ENCODE data around the gene BOD1L2.

Gene BOD1L2

DNA sequence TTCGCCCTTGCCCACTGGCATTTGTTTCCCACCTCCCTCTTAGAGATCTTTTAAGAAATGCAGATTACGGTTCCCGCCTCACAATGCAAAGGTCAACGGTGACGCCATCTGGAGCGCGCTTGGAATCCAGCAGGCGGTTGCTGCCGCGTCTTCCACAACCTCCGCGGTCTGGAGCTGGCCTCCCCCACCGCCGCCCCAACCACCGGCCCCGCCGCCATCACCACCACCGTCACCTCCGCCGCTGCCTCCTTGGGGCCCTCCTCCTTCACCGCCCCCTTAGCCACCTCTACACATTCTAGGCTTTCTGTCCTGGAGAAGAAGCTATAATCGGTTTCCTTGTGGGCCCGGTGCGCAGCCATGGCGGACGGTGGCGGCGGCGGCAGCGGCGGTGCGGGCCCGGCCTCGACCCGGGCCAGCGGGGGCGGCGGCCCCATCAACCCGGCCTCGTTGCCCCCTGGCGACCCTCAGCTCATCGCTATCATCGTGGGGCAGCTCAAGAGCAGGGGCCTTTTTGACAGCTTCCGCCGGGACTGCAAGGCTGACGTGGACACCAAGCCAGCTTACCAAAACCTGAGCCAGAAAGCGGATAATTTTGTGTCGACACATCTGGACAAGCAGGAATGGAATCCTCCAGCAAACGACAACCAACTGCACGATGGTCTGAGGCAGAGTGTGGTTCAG is at the start of gene BOD1L2:
Gene BOD1L2 (plus strand): TSS at position 132 of the 681 bp plus-strand sequence. CDS start 226 bp downstream, at position 358.
- DNase-seq = no peak

DNA sequence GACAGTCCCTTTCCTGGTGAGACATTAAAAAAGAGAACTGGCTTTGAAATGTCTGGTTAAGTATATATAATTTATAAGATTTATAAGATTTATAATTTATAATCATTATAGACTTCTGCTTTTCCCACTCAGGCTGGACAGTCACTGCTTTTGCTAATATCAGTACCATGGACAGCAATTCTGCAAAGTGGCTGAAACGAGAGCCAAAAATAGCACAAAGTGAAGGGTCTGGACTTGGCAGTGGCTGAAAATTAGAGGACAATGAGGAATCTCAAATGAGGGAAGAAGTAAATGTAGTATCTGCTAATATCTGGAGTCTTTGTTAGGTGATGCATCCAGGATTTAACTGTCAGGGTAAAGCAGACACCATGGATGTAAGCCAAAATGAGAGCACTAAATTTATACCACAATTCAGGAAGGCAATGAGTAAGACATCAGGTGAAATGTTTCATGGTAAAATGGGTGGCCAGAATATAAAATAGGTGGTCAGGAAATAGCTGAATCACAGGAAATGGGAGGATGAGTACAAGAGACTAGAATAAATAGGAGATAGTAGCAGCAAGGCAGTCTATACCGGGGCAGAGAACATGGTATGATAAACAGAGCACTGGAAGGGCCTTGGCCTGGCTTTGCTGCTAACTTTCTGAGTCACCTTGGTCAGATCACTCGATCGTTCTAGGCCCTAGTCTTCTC is 39.6 kb upstream of the BOD1L2 start:
- no peak for DNase-seq

DNA sequence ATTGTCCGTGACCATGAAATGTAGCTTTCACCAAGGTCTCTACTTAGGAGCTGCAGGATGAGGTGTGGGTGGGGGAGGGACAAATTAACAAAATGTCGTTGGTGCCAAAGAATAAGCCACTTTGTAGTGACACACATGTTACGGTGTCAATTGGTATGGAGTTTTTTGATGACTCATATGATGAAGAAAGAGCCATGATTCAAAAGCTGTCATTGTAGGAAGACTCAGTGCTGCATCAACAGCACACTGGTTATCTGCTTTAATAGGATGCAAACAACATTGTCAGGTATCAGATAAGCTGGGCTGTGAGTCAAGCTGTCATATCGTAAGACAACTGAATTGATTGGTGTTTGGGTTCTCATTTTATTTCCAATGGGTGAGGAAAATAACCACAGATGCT is 36.6 kb upstream of the BOD1L2 start:
- DNase-seq = no peak

DNA sequence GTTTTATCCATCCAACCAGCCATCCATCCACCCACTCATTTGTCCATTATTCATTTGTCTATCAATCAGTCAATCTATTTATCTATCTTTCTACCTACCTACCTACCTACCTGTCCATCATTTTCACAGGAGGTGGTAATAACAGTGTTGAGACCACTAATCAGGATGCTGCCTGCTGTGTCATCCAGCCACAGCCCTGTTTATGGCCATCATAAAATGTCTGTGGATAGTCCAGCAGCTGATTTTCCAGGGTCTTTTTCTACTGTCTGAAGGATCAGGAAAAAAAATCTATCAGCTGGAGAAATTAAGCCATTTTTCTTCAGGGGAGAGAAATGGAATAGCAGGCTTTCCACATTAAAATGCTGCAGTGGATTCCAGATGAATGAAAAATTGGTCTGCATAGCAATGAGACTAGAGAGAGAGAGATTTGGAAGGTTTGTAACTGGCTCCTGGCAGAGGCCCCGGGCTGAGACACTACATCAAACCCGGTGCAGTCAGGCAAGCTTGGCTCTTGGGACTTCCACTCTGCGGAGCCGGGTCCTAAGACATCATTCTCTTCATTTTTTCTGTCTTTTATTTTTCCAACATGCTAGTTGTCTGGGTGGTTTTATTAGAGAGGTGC is 33.0 kb upstream of the BOD1L2 start:
- DNase-seq = peak; percentile 60

DNA sequence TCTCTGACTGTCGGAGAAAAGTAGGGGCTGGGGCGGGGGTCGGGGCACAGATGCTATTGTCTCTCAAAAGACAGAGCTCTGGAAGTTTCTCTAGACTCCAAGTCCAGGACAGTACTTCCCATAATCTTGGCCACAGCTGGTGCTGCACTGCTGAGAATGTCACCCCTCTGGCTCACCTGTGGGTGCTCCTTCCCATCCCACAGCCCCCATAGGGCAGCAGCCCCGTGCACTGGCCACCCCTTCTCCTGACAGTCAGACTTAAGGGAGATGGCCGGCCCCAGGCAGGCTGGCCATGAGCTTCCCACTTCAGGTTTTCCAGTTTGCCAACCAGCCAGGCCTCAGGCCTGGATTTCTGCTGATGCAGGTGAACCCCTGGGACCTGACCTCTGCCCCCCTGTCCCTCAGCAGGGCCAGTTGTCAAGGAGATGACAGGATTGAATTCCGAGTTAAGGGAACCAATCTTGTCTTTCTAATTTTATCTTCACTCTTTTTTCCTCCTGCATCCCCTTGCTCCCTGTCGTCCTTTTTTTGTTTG is 30.2 kb upstream of the BOD1L2 start:
- DNase-seq = peak; percentile 24

DNA sequence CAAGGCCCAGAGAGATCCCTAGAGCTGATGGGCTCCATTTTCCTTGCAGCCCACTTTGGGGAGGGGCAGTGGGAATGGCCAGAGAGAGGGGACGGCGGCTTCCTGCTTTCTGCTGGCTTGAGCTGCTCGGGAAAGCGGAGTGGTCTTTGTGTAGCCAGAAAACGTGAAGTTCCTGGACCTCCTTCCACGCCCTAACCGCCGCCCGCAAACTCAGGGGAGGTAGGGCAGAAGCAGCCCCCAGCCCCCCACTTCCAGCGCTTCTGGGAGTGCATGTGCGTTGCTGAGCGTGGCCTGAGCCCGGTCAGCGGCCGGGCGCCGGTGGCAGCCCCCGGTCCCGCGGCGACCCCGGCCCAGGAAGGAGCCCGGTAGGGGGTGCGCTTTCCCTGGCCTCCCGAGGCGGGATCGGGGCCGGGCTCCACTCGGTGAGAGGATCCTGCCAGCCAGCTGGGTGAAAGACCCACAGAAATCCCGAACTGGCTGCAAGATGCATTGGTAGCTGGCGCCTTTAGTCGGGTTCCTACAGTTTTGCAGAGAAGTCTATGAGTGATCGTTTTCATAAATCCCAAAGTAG is 25.3 kb upstream of the BOD1L2 start:
- no peak for DNase-seq

DNA sequence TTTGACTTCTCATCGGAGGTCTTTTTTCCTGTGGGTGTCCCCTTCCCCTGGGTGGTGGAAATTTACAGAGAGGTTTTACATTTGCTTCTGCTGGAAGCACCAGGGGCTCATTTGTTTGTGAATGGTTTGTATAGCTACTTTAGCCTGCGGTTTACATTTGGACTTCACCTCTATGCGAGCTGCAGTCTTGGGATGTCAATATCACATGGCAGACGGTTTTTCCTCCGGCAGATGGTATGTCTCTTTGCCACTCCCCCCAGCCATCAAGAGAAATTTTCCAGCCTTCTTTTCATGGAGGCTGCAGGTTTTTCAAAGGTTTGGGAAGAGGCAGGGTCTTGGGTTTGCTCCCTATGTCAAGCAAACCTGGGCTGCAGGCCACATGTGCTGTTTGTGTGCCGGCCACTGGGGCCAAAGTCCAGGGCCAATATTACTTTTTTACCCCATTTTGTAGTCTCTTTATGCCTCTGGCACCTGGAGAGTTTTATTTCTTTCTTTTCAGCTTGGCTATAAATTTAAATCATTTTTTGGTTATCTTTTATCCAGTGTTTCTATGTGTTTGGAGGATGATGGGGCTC is 23.9 kb upstream of the BOD1L2 start:
- peak; percentile 82 for DNase-seq

DNA sequence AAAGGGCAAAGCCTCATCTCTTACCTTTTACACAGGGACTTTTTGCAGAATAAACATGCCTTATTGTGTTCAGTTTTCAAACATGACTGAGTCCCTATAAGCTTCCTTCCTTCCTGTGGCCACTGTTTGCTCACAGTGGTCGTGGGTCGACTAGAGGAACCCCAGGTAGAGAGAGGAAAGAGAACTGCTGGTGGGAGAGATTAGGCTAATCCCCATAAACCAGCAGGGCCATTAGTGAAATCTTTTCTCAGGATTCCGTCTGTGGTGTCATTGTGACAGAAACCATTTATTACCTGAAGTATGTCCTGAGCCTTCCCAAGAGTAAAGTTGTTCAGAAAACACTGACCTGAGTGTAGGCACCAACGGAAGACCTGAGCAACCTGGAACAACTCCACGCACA is 21.3 kb upstream of the BOD1L2 start:
- peak; percentile 55 for DNase-seq

DNA sequence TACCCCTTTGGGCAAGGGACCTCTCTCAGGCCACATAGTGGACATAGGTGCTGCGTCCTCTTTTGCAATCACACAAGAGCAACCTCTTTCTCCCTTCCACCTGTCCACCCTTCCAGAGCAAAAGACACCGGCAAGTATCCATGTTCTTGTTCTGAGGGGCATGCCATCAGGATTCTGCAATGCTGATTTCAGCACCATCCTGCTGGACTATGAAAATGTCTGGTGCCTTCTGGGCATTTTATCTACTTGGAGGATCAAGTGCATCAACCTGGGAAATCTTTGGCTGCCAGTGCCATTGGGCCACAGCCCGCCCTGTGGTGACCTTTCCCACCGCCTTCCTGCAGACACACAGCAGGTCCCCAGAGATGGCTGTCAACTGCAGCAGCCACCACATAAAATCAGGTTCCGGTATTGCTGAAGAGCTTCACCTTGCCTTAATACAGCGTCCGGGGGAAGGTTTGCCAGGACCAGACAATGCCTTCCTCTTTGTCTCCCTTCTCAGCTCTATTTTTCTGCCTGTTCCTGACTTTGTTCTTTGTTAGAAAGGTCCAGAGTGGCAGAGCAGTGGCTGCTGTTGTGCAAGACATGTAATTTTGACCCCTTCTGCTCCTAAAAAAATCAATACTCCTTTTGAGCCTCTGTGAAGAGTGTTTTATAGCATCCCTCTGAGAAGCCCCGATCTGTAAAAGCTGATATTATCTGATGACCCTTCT is 18.5 kb upstream of the BOD1L2 start:
- DNase-seq = no peak

DNA sequence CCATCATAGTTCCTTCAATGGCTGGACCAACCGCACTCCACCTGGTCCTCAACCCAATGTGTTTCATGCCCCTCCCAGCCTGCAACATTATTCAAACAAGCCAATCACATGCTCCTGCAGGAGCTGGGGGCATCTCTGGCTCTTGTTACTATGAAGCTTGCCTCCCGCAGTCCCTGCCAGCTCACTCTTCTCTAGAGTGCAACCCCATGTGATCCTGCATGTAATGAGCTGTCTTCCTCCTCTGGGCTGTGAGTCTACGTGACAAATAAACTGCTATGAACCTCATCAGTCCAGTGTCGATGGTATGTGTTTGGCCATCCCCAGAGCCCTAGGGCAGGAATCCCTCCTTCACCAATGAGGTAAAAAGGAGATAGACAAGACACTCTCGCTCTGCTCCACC is 15.8 kb upstream of the BOD1L2 start:
- peak; percentile 47 for DNase-seq

DNA sequence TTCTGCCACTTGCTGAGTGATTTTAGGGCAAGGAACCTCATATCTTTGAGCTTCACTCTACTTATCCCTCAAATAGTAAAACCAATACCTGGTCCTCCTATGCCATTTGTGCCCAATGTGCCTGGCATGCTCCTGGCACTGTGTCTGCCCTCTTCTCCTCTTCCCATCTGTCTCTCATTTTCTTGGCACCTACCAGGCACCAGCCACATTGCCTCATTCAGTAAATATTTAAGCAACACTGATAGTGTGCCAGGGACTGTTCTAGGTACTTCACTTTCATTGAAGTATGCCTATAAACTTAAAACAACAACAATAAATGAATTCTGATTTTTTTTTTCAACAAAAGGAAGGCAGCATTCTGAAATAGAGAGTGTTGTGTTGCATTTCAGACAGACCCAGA is 15.1 kb upstream of the BOD1L2 start:
- DNase-seq = peak; percentile 76

DNA sequence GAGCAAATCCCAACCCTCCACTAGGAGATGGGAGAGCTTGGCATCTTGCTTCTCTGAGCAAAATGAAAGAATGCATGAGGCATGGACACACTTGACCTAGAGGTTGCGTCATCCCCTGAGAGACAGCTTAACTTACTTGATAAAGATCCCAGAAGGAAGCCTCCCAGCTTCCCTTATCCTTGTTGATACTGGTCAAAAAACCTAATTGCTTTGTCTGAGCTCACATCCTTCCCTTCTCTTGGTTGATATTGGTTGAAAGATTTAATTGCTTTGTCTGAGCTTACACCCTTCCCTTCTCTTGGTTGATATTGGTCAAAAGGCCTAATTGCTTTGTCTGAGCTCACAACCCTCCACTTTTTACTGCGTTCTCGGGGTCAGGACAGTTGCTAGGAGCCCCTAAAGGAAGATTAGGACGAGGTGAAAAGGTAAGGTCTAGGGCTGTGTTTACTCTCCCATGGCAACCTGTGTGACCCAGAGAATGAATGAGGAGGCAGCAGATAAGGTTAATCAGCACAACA is 12.2 kb upstream of the BOD1L2 start:
- DNase-seq = no peak

DNA sequence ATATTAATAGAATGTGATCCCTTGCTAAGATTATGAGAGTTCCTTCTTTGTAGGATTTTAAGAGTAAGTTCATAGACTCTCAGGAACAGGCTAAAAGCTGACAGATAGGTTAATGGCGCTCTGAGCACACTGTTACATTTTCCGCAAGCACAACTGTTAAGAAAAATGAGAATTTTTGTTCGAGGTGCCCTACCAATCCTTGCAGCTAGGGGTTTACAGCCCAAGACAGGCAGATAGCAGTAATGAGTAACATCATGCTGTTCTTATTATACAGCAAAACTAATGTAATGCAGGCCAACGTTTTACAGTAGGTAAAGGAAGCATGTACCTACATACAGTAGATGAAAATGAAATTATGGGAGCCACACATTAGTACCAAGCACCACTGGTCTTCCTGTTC is 11.2 kb upstream of the BOD1L2 start:
- DNase-seq = no peak

DNA sequence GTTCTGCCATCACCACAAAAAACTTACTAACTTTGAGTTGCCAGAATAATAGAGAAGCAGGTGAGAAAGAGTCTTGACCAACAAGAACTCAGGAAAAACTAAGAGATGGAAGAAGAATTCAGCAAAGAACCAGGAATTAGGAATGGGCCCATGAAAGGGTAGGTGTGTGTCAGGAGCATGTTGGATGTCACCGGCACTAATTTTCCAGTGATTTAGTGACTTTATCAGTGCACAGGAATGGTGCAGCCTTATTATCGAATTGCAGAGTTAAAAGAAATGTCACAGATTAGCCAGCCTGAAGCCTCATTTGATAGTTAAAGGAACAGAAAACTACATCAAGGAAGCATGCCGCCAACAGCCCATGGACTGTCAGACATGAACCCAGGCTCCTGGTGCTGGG is 9.0 kb upstream of the BOD1L2 start:
- DNase-seq = no peak

DNA sequence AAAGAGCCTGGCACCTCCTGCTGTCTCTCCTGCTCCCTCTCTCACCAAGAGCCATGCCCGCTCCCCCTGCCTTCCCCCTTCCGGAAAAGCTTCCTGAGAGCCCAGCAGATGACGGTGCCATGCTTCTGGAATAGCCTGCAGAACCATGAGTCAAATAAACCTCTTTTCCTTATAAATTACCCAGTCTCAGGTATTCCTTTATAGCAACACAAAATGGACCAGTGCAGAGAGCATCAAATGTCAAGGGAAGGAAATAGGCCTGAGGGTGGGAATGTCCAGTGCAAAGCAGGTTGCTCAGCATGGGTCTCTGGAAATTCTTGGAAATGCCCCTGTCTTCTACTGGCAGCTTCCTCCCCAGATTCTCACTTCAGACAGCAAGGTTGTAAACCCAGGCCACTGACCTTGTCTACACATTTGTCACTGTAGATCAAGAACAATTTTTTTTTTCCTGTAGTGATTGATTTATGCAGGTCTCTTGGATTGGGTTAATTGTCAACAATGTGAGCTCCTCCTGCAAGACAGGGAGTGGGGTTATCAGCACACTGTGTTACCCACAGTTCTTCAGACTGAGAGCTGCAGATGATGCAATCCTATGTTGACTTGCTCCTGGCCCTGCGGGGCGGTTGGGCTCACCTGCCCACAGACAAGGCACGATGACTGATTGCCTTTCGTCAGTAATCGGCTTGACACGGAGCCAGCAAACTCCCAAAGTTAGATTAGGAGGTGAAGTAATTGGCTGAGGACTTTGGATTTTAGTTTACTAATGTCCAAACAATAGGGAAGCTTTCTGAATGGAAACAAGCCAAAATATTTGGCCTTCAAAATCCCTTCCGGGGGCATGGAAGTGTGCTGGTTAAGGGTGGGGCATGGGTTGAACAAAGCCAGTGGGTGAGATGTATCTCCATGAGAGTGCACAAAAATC is 5.4 kb upstream of the BOD1L2 start:
- DNase-seq = peak; percentile 97

DNA sequence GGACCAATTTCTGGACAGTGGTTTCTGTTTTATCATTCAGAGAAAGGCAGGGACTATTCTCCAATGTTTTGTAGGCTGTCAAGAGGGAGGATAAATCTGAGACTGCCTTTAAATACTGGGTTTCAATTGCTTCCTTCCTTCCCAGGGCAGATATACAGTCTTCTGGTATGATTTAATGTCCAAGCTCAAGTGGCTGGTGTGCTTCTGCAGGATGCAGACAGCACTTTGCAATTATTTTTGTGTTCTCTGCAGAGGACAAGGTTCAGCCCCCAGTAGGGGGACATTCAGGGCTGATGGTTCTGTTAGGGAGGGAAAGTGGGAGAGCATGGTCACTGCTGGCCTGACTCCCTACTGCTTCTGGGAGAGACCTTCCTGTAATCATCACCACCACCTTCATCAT is 4.6 kb upstream of the BOD1L2 start:
- DNase-seq = peak; percentile 58

DNA sequence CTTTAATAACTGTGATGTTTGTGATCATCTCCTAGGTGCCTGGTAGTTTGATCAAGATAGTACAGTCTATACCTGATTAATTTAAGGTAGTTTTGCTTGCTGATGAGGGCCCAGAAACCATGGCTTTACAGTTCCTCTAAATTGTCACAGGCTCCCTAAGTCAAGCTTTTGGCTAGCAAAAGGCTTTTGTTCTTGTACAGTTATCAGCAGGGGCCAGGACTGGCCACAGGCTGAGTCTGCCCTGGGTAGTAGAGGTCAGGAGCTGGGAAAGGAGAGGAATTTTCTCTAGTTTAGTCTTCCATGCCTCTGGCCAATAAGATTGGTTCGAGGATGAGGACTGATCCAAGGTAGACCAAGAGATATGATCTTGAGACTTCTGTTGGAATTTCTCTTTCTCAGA is 3.6 kb upstream of the BOD1L2 start:
- DNase-seq = no peak

DNA sequence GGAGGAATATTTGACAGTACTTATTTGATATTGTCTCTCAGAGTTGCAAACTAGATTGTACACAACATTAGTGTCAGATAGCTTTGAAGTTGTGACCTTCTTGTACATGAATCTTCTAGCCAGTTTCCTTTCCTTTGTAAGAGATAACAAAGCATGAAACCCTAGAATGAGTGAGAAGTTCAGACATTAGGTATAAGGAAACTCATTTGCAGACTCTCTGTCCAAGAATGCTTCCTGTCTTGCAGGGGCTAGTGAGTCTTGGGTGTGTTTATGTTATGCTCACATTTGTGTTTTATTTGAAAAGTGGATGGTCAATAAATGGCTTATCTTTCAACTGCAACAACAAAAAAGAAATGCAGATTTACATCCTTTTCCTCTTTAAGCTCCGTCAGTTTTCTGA is 1.4 kb downstream of the BOD1L2 start:
- no peak for DNase-seq

DNA sequence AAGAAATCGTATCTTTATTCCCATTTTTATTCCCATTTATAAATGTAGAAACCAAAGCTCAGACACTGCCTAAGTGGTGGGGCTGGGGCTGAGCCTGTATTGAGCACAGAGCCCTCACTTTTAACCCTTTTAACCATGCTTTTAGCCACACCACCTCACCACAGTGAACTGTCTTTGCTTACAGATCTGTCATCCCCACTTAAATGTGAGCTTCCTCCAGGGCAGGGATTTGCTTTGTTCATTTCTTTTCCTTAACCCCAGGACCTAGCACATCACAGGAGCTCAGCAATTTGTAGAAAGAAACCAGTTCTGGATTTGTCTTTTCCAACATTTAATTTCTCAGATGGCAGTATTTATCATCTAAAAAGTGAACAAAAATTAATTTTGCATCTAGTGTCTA is 2.2 kb downstream of the BOD1L2 start:
- DNase-seq = peak; percentile 32

DNA sequence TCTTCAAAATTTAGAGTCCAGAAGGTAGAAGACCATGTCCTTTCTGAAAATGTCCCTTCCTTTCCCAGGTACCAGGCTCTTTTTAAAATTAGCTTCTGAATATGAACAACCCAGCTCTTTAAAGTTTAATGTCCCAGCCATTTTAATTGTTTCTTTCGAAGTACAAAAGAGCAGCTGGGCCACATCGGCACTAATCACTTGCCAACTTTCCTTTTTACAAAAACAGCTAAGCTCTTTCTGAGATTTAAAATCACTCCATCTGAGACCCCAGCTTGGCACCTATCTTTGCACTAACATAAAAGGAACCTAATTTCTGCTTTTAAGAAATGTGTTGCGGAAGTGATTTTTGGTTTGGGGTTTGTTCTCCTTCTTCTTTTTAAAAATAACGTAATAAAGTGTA is 2.6 kb downstream of the BOD1L2 start:
- peak; percentile 18 for DNase-seq

DNA sequence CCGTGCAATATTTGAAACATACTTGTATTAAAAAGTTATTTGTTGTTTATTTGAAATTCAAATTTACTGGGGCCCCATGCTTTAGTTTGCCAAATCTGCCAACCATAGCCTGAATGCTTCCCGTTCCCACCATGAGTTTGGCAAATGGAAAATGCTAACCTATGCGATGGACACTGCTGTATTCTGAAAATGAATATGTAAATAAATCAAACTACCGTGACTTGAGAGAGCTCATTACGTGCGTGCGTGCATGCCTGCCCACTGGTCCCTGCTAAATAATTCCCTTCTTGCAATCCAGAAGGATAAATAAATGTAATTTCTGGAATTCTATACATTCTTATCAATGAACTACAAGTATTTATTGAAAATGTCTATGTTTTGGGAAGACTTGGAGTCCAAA is 3.2 kb downstream of the BOD1L2 start:
- DNase-seq = peak; percentile 64
